GM18507 (cell line): Measurements from ENCODE around the gene ZBTB22.
A peak's percentile ranks its signal among the peaks of the same experiment; 100 is the strongest.

Source experiments
- DNase-seq: peaks from one replicate; pipeline ENCODE4 v3.0.0; 2011; ENCODE audit warnings: low read depth; ENCODE audit not compliant: insufficient read length; ENCODE audit errors: extremely low spot score
- FAIRE-seq: peaks from 2 replicates; lab custom pipeline; 2011; peaks lifted over from hg19 to GRCh38; lab: Jason Lieb, UNC

ZBTB22 gene

GRCh38 chr6:33312361-33313104, 5.0 kb downstream of the ZBTB22 start:
- DNase-seq (peak; percentile 71), FAIRE-seq (peak; percentile 88)

GRCh38 chr6:33306356-33306755, 11.2 kb downstream of the ZBTB22 start:
- DNase-seq (no peak), FAIRE-seq (no peak)

GRCh38 chr6:33305052-33305451, 12.5 kb downstream of the ZBTB22 start:
- FAIRE-seq (no peak), DNase-seq (no peak)

GRCh38 chr6:33304216-33304615, 13.3 kb downstream of the ZBTB22 start:
- FAIRE-seq (no peak), DNase-seq (no peak)

GRCh38 chr6:33301877-33302276, 15.7 kb downstream of the ZBTB22 start:
- no peak for DNase-seq
- FAIRE-seq: no peak

GRCh38 chr6:33299237-33299944, 18.2 kb downstream of the ZBTB22 start:
- no peak for DNase-seq
- peak; percentile 84 for FAIRE-seq

- no peak for FAIRE-seq
- DNase-seq: no peak
Observed at GRCh38 chr6:33298773-33299236, 18.7 kb downstream of the ZBTB22 start, which contains the start of gene RGL2. Gene RGL2, minus strand, starts transcription at chr6:33298942. Its CDS starts 332 bp downstream, at chr6:33298610.

- peak; percentile 50 for FAIRE-seq
Observed at GRCh38 chr6:33297956-33298772, 19.4 kb downstream of the ZBTB22 start.

GRCh38 chr6:33297406-33297955, 20.1 kb downstream of the ZBTB22 start:
- no peak for DNase-seq
- FAIRE-seq: peak; percentile 15

More at GRCh38 chr6:33297956-33298772, 19.4 kb downstream of the ZBTB22 start:
- no peak for DNase-seq

- FAIRE-seq (no peak), DNase-seq (no peak)
Observed at GRCh38 chr6:33296797-33297405, 20.6 kb downstream of the ZBTB22 start.

- no peak for FAIRE-seq
- DNase-seq: no peak
Observed at GRCh38 chr6:33295621-33296369, 21.7 kb downstream of the ZBTB22 start.

- DNase-seq (no peak), FAIRE-seq (no peak)
Observed at GRCh38 chr6:33294086-33294823, 23.3 kb downstream of the ZBTB22 start.

GRCh38 chr6:33292996-33293682, 24.4 kb downstream of the ZBTB22 start:
- FAIRE-seq: no peak
- no peak for DNase-seq

GRCh38 chr6:33290459-33290858, 27.1 kb downstream of the ZBTB22 start:
- FAIRE-seq (no peak), DNase-seq (no peak)

GRCh38 chr6:33289784-33290315, 27.7 kb downstream of the ZBTB22 start:
- FAIRE-seq (no peak), DNase-seq (no peak)

GRCh38 chr6:33288921-33289783, 28.4 kb downstream of the ZBTB22 start, which contains the start of the genes PFDN6 and WDR46:
Gene PFDN6, plus strand, starts transcription at chr6:33289601. Its CDS starts 256 bp downstream, at chr6:33289857.
Gene WDR46, minus strand, starts transcription at chr6:33289239. Its CDS starts 69 bp downstream, at chr6:33289170.
- FAIRE-seq: peak; percentile 93
- DNase-seq: no peak
